HFFc6 (cell line): Measurements from ENCODE around the gene RUNX1. TPM values are rescaled to one million over a fixed set of nuclear protein-coding genes. Genes with fewer than 3 reads are reported as not detected.

ENCODE experiments used
- DNase-seq: peaks from one replicate; pipeline ENCODE4 v3.0.0-alpha.2; 2018
- H3K27ac Mint-ChIP-seq: 2 replicates; pipeline ENCODE4 v1.8.0; 2020; ENCODE audit warnings: mild to moderate bottlenecking, mixed read lengths
- H3K27me3 Mint-ChIP-seq: 2 replicates; pipeline ENCODE4 v1.8.0; 2021; ENCODE audit warnings: mild to moderate bottlenecking, moderate library complexity, mixed read lengths; ENCODE audit not compliant: insufficient read depth
- H3K36me3 Mint-ChIP-seq: 2 replicates; pipeline ENCODE4 v1.8.0; 2021; ENCODE audit warnings: low read depth, mixed read lengths
- H3K4me1 Mint-ChIP-seq: 2 replicates; pipeline ENCODE4 v1.8.0; 2020; ENCODE audit warnings: low read depth, mixed read lengths
- H3K4me3 Mint-ChIP-seq: 2 replicates; pipeline ENCODE4 v1.8.0; 2020; ENCODE audit warnings: mild to moderate bottlenecking, moderate library complexity, mixed read lengths
- H3K9me3 Mint-ChIP-seq: 2 replicates; pipeline ENCODE4 v1.8.0; 2020; ENCODE audit warnings: mild to moderate bottlenecking, mixed read lengths
- total RNA-seq, 6 experiments: library from RNA; stranded (reverse); fragmentation: NEBNext Ultra II Directional; extraction: Animal tissue kit (Norgen Biotek cat#: 25700); gene quantifications; 2 replicates in 1 of 6; 3 replicates in 5 of 6; pipeline ENCODE4 v1.2.3, GENCODE V29; 2021
- TF ChIP-seq, protein P1 (sequence below): fragments of 200-600 bp; sonication (generic); IDR thresholded peaks from 2 replicates; pipeline ENCODE4 v1.5.0; 2021; ENCODE audit warnings: antibody characterized with exemption, mild to moderate bottlenecking

RUNX1 gene
- total RNA-seq, 6 experiments from 2014 or later = 57.4 to 78.9 (median 61.3) TPM

DNA sequence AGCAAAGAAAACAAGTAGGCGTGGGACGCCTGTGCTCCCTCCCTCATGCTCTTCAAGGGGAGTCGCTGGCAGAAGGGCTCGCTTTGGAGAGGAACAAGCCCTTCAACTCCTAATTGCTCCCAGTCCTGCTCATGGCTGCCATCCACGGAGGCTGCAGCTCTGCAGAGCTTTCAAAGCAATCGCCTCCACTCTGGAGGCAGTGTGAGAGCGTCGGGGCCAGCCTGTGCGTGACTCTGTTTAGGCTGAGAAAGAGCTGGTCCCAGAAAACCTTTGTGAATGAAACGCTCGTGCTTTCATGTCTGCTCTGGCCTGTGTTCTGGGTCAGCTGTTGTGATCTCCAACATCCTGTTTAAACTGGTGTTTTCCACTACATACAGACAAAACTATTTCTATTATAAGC lies 23.9 kb upstream of the RUNX1 start:
- Mint-ChIP-seq H3K4me1 (peaks cover 39% of the 10 kb centered on the region), H3K36me3 (peaks cover 12% of the 10 kb centered on the region; the same call in 1 of the 2 replicates), H3K27me3 (no peaks in the 10 kb centered on the region), H3K27ac (peak overlapping the region; percentile 71), H3K4me3 (peak overlapping the region; percentile 77), H3K9me3 (peaks cover 4% of the 10 kb centered on the region; the same call in 1 of the 2 replicates)
- TF ChIP-seq, protein P1, sequence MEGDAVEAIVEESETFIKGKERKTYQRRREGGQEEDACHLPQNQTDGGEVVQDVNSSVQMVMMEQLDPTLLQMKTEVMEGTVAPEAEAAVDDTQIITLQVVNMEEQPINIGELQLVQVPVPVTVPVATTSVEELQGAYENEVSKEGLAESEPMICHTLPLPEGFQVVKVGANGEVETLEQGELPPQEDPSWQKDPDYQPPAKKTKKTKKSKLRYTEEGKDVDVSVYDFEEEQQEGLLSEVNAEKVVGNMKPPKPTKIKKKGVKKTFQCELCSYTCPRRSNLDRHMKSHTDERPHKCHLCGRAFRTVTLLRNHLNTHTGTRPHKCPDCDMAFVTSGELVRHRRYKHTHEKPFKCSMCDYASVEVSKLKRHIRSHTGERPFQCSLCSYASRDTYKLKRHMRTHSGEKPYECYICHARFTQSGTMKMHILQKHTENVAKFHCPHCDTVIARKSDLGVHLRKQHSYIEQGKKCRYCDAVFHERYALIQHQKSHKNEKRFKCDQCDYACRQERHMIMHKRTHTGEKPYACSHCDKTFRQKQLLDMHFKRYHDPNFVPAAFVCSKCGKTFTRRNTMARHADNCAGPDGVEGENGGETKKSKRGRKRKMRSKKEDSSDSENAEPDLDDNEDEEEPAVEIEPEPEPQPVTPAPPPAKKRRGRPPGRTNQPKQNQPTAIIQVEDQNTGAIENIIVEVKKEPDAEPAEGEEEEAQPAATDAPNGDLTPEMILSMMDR = no peak
- no peak for DNase-seq

DNA sequence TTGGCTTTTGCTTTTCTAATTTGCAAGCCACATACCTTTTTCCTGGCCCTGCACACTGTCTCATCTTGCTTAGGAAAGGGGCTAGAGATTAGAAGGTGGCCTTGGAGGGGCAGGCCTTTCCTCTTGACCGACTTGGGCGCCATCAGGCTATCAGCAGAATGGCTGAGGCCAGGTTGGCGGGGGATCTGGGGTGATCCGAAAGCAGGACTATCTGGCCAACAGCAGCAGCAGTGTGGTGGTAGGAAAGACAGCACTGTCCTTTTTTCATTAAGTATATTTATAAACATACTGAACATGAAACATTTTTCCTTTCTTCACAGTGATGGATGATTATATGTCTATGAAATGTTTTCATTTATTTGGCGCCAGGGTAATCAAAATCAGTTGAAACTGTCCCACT lies 23.5 kb upstream of the RUNX1 start:
- Mint-ChIP-seq H3K27me3 (no peaks in the 10 kb centered on the region), H3K9me3 (peaks cover 4% of the 10 kb centered on the region; the same call in 1 of the 2 replicates), H3K4me1 (peaks cover 37% of the 10 kb centered on the region), H3K27ac (peak overlapping the region; percentile 71), H3K36me3 (peaks cover 12% of the 10 kb centered on the region; the same call in 1 of the 2 replicates), H3K4me3 (peak overlapping the region; percentile 77)
- no peak for DNase-seq
- TF ChIP-seq, protein P1 = no peak

DNA sequence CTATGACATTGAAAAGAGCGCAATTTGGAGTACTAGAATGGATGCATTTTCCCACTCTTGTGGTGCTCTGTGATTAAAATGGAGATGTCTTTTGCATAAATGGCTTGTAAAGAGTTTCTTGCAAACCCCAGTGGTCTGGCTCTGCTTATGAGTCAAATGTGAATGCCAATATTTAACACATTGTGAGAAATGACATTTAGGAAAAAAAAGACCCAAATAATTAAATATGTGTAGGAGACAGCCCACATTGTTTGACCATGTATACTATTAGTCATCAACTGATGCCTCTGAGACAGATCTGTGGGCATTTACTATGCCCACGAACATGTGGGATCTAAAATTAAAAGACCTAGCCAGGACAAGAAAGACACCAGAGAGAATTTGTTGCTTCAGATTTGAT lies 22.2 kb upstream of the RUNX1 start:
- no peak for DNase-seq
- no peaks in the 10 kb centered on the region for H3K27me3 Mint-ChIP-seq
- TF ChIP-seq, protein P1 = no peak

DNA sequence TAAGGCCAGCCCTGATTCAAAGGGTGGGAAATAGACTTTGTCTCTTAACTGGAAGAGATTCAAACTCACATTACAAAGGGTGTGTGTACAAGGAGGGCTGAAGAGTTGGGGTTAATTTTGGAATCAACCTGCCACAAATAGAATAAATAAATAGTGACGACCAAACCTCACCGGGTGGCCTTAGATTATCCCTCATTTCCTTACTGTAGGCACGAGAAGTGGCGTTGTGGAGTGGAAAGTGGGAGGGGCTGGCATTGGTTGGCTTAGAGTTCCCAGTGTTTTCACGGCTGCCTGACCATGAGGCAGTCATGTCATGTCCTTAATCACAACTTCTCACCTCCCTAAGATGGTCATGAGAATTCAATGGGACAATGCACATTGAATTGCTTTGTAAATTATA lies 21.3 kb upstream of the RUNX1 start:
- peaks cover 12% of the 10 kb centered on the region; the same call in 1 of the 2 replicates for H3K36me3 Mint-ChIP-seq
- H3K27me3 Mint-ChIP-seq = no peaks in the 10 kb centered on the region
- H3K4me3 Mint-ChIP-seq = no peak overlapping the region
- H3K9me3 Mint-ChIP-seq = peaks cover 4% of the 10 kb centered on the region; the same call in 1 of the 2 replicates
- H3K27ac Mint-ChIP-seq = no peak overlapping the region
- TF ChIP-seq, protein P1 = no peak
- DNase-seq = no peak
- H3K4me1 Mint-ChIP-seq = peaks cover 32% of the 10 kb centered on the region

More for the DNA sequence above, 22.2 kb upstream of the RUNX1 start:
- peaks cover 12% of the 10 kb centered on the region; the same call in 1 of the 2 replicates for H3K36me3 Mint-ChIP-seq
- peaks cover 37% of the 10 kb centered on the region for H3K4me1 Mint-ChIP-seq
- H3K27ac Mint-ChIP-seq = no peak overlapping the region
- H3K4me3 Mint-ChIP-seq = no peak overlapping the region
- H3K9me3 Mint-ChIP-seq = peaks cover 4% of the 10 kb centered on the region; the same call in 1 of the 2 replicates

DNA sequence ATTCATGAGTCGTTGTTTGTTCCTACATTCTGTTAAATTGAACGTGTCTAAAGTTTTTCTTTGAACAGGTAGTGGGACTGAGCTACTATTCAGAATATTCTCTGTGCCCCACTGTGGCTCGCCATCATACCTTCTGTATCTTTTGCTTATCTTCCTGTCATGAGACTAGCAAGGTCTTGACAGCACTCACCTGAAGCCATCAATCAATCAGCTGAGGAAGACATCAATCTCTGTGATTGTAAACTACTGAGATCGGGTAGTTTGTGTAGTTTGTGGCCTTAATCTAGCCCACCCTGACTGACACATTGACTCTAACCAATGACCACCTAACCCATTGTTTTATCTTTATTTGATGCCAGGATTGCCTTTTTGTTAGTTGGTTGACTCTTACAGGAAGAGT lies 17.7 kb upstream of the RUNX1 start:
- no peak overlapping the region for H3K27ac Mint-ChIP-seq
- H3K27me3 Mint-ChIP-seq = peaks cover 2% of the 10 kb centered on the region; the same call in 1 of the 2 replicates
- no peak overlapping the region for H3K4me3 Mint-ChIP-seq
- H3K4me1 Mint-ChIP-seq = peaks cover 21% of the 10 kb centered on the region
- H3K36me3 Mint-ChIP-seq = 0 out of 2 replicates have a peak, but pooled peaks cover 4% of the 10 kb centered on the region
- TF ChIP-seq, protein P1 = no peak
- no peak for DNase-seq
- H3K9me3 Mint-ChIP-seq = no peaks in the 10 kb centered on the region
